ELR (cell line): Measurements from ENCODE around the gene STXBP5L.
"Not testable (repeated sequence)": the region's sequence is repeated elsewhere in the genome, so short reads cannot be mapped to it uniquely, and the experiment has no call there.

Experiments used
- DNase-seq: peaks from one replicate; pipeline ENCODE4 v3.0.0-alpha.2; 2015; ENCODE audit warnings: low read depth

Gene STXBP5L

DNA sequence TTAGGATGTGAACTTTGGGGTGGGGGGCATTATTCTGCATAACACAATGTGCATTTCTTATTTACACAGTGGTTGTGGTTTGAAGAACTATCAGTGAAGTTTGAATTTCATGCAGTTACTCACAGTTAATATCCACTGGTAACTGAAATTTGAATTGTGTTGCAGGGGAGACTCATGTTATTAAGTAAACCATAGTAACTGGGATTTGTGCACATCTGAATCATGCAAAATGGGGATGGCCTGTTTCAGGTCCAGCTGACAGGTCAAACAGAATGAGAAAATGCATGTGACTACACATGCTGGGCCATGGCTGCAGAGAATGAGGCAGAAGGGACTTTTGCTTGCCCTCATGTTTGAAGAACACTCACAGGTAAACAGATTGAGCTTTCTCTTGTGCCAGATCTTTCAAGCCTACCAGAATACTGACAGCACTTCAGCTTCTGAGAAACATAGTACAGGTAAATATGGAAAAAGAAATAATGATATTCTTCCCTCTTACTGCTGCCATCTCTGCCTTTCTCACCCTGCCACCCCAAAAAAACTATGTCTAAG is 522.7 kb downstream of the STXBP5L start:
- DNase-seq, result no peak

GRCh38 chr3:121431726-121432517 is 523.9 kb downstream of the STXBP5L start:
- peak; percentile 34 for DNase-seq

DNA sequence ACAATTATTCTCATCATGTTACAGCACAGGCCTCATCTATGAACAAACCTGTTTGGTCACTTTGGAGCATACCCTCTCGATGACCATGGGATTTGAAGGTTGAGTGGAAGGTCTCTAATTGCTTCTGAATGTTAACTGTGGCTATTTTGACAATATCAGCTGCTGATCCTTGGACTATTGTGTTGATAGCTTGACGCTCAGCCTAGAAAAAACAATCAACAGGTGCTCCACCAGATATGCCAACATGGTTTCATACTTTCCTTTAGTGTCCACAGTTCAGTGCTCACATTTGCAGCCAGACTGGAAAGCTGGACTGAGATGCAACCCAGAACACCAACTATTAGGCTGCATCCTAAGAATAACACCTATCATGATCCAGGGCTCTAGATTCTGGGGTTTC is 528.1 kb downstream of the STXBP5L start:
- no peak for DNase-seq

GRCh38 chr3:121436641-121437040 is 528.6 kb downstream of the STXBP5L start:
- no peak for DNase-seq

DNA sequence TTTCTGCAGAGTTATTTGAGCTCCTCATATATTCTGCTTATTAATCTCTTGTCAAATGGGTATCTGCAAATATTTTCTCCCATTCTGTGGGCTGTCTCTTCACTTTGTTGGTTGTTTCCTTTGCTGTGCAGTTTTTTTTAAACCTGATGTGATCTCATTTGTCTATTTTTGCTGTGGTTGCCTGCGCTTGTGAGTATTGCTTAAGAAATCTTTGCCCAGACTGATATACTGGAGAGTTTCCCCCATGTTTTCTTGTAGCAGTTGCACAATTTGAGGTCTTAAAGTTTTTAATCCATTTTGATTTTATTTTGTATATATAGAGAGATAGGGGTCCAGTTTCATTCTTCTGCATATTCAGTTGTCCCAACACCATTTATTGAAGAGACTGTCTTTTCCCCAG is 535.5 kb downstream of the STXBP5L start:
- no peak for DNase-seq

- not testable (repeated sequence) for DNase-seq
Measured at GRCh38 chr3:121451752-121452151, 543.7 kb downstream of the STXBP5L start.

- DNase-seq, result no peak
Measured at GRCh38 chr3:121462565-121462964, 554.6 kb downstream of the STXBP5L start.

GRCh38 chr3:121463745-121464144 is 555.7 kb downstream of the STXBP5L start:
- DNase-seq, result no peak

DNA sequence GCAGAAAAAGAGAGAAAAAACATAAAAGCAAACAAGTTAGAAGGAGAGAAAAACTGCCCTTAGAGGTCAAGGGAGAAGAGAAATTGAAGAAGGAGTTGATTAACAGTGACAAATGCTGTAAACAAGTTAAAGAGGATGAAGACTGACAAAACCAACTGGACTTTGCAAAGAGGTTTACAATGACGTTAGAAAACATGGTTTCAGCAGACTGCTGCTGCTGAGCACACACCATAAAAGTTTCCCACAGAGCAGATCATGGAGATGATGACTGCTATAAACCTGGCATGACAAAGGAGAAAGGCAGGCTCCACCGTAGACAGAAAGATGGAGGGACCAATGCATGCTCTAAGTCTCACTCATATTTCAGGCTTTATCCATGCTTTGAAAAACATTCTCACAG is 559.1 kb downstream of the STXBP5L start:
- no peak for DNase-seq

- DNase-seq, result no peak
Measured at GRCh38 chr3:121473001-121473400, 565.0 kb downstream of the STXBP5L start.
